HG03520 (cell line): Measurements from ENCODE around the gene SAMD3.
"Not testable (repeated sequence)": the region's sequence is repeated elsewhere in the genome, so short reads cannot be mapped to it uniquely, and the experiment has no call there.

Experiments used
- ATAC-seq: cut with Tn5 transposase; IDR thresholded peaks from one replicate; pipeline ENCODE4 v1.9.1; 2021; ENCODE audit warnings: mild to moderate bottlenecking, moderate library complexity; ENCODE audit not compliant: unreplicated experiment

Gene SAMD3

DNA sequence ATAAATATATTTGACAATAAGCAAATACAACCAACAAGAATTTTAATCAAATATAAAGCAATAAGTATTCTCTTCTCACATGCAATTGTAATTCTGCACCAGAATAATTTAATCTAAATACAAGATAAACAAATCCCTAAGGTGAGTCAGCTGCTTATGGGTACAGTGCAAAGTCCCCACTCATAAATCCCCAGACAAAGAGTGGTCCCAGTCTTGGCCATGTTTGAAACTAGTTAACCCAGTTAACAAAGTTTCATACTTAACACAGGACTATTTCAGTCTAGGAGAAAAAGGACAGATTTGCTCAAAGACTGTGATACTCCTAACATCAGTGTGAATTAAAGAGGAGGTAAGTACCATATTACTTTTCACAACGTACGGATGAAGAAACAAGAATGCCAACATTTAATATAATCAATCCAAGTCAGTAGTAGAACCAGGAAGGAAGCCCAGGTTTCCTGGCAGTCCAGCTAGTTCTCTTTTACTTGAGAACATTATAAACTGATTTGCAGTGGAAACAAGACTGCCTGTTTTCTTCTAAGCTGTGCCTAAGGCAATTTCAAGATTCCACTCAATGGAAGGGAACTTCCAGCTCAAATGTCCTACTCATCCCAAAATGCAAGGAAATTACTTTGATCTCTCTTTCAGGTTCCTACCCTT is 10.4 kb downstream of the SAMD3 start:
- ATAC-seq: no peak

DNA sequence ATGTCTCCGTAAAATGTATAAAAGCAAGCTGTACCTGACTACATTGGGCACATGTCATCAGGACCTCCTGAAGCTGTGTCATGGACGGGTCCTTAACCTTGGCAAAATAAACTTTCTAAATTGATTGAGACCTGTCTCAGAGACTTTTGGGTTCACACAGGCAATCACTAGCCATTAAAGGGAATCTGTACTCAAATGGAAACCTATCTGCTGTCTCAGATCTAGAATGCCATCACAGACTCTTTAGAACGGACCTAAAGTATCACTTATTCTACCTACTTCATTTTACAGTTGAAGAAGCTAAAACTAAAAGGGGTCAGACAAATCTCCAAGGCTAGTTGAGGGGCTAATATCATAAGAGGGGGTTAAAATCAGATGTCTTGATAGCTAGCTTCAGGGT is 11.1 kb downstream of the SAMD3 start:
- no peak for ATAC-seq

DNA sequence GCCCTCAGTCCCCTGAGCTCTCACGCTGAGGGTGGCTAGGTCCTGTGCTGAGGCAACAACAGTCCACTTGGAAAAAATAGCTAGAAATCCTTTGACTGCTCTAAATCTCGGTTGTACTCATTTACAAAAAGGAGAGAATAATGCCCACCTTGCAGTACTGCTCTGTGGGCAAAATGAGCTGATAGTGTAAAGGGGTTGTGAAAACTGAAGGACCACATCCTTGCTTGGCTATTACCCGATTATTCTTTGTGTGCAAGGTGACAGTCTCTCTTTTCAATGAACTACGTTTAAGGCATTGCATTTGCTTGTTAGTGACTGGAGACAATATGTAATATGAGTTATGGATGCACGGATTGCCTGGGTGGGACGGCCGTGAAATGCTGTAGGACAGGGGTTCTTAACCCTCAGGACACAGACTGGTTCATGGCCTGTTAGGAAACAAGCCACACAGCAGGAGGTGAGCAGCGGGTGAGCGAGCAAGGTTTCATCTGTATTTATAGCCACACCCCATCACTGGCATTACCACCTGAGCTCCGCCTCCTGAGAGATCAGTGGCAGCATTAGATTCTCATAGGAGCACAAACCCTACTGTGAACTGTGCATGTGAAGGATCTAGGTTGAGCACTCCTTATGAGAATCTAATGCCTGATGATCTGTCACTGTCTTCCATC is 14.6 kb downstream of the SAMD3 start:
- no peak for ATAC-seq

- no peak for ATAC-seq
These were observed 16.3 kb downstream of the SAMD3 start for GRCh38 chr6:130206479-130206878.

DNA sequence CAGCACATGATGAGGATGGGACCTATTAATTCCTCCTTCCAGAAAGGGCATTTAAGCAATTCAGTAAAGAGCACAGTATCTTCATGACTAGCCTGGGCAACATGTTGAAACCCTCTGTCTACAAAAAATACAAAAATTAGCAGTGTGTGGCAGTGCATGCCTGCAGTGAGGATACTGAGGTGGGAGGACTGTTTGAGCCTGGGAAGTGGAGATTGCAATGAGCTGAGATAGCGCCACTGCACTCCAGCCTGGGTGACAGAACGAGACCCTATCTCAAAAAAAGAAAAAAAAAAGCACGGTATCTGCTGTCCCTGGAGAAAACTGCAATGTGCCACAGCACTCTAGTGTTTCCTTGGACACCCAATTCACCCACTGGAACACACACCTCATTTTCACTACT is 18.4 kb downstream of the SAMD3 start:
- no peak for ATAC-seq

- ATAC-seq: no peak
These were observed 19.4 kb downstream of the SAMD3 start for GRCh38 chr6:130203370-130203769.

DNA sequence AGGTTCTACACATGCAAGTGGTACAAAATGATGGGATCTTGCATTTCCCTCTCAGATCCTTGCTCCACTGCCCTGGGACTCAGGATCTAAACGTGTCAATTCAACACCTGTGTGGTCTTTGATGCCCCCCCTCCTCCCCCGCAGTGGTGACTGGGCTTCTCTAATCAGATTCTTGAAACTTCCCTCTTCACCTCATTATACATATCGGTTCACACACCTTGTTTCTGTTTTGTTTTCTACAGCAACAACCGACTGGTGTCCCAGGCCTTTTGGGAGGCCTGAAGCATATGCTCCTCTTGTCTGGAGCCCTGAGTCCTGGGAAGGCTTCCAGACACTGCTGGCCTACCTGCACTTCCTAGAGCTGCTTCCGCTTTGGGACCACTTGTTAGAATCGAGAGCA is 20.0 kb downstream of the SAMD3 start:
- no peak for ATAC-seq

DNA sequence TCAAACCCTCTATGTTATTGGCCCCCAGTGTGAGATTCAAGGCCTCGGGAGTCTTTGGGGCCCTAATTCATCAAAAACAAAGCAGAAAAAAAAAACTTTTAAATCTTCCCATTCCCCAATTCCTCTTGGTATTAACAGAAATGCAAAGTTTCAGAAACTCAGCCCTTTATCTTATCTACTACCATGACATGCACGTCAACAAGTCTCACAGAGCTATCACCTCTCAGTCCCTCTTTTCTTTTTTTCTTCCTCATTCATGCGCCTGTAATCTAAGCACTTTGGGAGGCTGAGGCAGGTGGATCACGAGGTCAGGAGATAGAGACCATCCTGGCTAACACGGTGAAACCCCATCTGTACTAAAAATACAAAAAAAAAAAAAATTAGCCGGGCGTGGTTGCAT is 22.7 kb downstream of the SAMD3 start:
- no peak for ATAC-seq

DNA sequence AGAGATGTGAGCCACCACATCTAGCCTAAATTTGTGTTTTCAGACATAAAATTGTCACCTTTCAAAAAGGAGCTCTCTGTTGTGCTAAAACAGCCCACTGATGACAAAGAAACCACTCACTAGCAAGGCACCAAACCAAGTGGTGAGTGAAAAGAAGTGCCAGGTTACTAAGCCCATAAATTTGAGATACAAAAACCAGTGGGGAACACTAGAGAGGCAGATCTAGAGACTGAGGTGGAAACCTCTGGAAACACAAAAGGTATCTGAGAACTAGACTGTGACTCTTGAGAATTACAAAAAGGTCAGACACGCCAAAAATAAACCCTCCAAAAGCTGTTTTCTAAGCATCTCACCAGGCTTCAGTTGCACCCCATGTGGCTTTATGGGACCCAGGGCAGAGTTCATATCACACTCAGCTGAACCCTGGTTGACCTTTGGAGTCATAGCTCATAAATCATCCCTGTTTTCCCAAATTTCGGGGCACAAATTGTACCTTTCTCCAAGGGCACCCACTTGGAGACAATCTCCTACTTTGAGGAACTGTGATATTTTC is 24.2 kb downstream of the SAMD3 start:
- ATAC-seq: no peak

DNA sequence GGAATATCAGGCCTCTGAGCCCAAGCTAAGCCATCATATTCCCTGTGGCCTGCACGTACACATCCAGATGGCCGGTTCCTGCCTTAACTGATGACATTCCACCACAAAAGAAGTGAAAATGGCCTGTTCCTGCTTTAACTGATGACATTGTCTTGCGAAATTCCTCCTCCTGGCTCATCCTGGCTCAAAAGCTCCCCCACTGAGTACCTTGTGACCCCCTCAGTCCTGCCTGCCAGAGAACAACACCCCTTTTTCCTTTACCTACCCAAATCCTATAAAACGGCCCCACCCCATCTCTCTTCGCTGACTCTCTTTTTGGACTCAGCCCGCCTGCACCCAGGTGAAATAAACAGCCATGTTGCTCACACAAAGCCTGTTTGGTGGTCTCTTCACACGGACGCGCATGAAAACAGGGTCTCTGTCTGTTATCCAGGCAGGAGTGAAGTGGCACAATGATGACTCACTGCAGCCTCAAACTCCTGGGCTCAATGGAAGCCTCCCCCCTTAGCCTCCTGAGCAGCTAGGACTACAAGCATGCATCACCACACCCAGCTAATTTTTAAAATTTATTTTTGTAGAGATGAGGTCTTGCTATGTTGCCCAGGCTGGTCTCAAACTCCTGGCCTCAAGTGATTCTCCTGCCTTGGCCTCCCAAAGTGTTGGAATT is 24.8 kb downstream of the SAMD3 start:
- not testable (repeated sequence) for ATAC-seq

DNA sequence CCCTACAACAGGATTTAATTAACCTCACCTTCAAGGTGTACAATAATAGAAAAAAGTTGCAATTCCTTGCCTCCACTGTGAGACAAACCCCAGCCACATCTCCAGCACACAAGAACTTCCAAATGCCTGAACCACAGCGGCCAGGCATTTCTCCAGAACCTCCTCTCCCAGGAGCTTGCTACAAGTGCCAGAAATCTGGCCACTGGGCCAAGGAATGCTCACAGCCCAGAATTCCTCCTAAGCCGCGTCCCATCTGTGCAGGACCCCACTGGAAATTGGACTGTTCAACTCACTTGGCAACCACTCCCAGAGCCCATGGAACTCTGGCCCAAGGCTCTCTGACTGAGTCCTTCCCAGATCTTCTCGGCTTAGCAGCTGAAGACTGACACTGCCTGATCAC is 28.3 kb downstream of the SAMD3 start:
- not testable (repeated sequence) for ATAC-seq

- ATAC-seq: no peak
These were observed 31.8 kb downstream of the SAMD3 start for GRCh38 chr6:130190701-130191690.

- ATAC-seq: no peak
These were observed 33.0 kb downstream of the SAMD3 start for GRCh38 chr6:130189531-130190397.

- ATAC-seq: no peak
These were observed 34.4 kb downstream of the SAMD3 start for GRCh38 chr6:130188207-130188899.

GRCh38 chr6:130187335-130188206 is 35.2 kb downstream of the SAMD3 start:
- no peak for ATAC-seq

GRCh38 chr6:130185658-130186057 is 37.1 kb downstream of the SAMD3 start:
- no peak for ATAC-seq

DNA sequence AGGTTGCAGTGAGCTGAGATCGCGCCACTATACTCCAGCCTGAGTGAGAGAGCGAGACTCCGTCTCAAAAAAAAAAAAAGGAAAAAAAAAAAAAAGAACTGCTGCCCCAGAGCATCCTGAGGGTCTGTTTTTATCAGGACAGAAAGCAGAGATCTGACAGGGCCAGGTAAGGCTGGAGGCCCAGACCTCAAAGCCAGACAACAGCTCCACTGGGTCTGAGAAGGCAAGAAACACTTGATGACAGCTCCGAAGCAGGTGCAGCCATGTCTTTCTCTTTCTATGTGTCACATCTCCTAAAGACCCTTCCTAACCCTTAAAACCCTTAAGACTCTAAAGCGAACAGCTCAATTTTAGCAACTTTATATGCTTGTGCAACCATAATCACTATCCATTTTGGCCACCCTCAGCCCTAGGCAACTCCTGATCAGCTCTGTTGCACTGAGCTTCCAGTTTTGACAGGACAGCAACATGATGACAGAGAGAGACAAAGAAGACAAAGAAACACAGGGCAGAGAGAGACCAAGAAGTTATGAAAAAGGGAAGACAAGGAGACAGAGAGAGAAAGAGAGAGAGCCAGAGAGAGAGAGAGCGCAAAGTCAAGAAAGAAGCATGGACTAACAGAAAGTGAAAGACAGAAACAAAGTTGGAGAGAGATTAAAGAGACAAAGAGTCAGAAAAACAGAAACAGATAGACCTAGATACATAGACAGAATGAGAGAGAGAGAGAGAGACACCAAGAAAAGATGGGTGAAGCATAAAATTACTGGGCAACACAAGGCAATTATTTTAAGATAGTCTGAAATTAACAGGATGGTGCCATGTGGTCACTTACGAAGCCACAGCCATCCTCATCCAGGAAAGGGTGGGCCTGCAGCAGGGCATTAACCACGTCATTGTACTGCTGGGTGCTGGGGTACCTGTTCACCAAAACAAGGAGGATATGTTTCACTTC is 39.2 kb downstream of the SAMD3 start:
- ATAC-seq: no peak
